ENCODE results near the gene GPR84. TPM values are rescaled to one million over a fixed set of nuclear protein-coding genes. Genes with fewer than 3 reads are reported as not detected.

Gene GPR84
- total and polyA plus RNA-seq, 9 of the 15 experiments (the other 6 are each of a cell fraction or from before 2014, with no cell fraction given): 0.07 to 0.18 (median 0.11) TPM; not detected in 5

DNA sequence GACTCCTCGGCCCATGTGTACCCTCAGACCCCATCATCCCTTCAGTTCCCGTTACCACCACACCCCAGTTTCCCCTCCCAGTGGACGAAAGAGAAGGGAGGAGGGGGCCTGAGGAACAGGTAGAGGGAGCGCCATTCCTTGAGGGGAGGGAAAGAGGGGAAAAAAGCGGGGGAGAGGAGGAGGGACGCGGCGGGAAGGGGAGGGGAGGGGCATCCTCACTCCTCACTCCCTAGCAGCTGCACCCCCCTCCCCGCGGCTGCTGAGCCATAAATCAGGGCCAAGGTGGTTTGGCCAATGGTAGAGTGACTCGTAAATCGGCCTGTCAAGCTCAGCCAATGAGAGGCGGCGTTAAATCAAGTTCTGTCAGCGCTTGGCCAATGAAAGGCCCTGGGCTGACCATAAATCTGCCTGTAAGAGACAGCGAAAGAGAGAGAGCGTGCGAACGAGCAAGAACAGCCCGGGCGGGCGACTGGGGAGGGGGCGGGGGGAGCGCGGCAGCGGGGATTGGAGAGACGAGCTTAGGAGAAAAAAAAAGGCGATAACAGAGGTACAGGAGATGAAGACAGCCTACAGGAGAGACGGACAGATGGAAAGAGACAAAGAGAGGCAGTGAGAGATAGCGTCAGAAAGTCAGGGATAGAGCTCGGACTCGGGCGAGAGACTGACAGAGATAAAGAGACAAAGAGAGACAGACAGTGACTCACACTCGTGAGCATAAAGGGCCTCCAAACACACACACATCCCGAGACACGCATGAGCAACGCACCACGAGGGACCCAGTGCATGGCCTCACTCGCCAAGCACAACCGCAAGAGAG lies 5.1 kb downstream of the GPR84 start (continued):
- TF ChIP-seq, protein P1, sequence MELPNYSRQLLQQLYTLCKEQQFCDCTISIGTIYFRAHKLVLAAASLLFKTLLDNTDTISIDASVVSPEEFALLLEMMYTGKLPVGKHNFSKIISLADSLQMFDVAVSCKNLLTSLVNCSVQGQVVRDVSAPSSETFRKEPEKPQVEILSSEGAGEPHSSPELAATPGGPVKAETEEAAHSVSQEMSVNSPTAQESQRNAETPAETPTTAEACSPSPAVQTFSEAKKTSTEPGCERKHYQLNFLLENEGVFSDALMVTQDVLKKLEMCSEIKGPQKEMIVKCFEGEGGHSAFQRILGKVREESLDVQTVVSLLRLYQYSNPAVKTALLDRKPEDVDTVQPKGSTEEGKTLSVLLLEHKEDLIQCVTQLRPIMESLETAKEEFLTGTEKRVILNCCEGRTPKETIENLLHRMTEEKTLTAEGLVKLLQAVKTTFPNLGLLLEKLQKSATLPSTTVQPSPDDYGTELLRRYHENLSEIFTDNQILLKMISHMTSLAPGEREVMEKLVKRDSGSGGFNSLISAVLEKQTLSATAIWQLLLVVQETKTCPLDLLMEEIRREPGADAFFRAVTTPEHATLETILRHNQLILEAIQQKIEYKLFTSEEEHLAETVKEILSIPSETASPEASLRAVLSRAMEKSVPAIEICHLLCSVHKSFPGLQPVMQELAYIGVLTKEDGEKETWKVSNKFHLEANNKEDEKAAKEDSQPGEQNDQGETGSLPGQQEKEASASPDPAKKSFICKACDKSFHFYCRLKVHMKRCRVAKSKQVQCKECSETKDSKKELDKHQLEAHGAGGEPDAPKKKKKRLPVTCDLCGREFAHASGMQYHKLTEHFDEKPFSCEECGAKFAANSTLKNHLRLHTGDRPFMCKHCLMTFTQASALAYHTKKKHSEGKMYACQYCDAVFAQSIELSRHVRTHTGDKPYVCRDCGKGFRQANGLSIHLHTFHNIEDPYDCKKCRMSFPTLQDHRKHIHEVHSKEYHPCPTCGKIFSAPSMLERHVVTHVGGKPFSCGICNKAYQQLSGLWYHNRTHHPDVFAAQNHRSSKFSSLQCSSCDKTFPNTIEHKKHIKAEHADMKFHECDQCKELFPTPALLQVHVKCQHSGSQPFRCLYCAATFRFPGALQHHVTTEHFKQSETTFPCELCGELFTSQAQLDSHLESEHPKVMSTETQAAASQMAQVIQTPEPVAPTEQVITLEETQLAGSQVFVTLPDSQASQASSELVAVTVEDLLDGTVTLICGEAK (IDR thresholded peaks at IDR 0.05): 0 out of 2 replicates have a peak, but pooled peaks have one; percentile 1
- TF ChIP-seq, protein P1 (CRISPR knock-in tag; IDR thresholded peaks at IDR 0.05): no peak
- no peak for TF ChIP-seq NONO (IDR thresholded peaks at IDR 0.05; ENCODE audit: low read depth in 2 of 2, low read length in 1 of 2)
- TF ChIP-seq, protein P2, sequence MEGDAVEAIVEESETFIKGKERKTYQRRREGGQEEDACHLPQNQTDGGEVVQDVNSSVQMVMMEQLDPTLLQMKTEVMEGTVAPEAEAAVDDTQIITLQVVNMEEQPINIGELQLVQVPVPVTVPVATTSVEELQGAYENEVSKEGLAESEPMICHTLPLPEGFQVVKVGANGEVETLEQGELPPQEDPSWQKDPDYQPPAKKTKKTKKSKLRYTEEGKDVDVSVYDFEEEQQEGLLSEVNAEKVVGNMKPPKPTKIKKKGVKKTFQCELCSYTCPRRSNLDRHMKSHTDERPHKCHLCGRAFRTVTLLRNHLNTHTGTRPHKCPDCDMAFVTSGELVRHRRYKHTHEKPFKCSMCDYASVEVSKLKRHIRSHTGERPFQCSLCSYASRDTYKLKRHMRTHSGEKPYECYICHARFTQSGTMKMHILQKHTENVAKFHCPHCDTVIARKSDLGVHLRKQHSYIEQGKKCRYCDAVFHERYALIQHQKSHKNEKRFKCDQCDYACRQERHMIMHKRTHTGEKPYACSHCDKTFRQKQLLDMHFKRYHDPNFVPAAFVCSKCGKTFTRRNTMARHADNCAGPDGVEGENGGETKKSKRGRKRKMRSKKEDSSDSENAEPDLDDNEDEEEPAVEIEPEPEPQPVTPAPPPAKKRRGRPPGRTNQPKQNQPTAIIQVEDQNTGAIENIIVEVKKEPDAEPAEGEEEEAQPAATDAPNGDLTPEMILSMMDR (IDR thresholded peaks at IDR 0.05 in 2 of 3, conservative IDR thresholded peaks at IDR 0.05 in 1 of 3; ENCODE audit: insufficient read depth in 2 of 3, low read depth in 1 of 3, low read length in 3 of 3): peak in 1 of 3 experiments; percentile 2; a peak in 1 of 6 replicates
- TF ChIP-seq U2AF2 (optimal IDR thresholded peaks at IDR 0.05; ENCODE audit: low read depth, low read length): no peak
- no peak; the same call in 1 of the 2 replicates for TF ChIP-seq CBFA2T2 (conservative IDR thresholded peaks at IDR 0.05)
- peak; percentile 96 for TF ChIP-seq SOX6 (IDR thresholded peaks at IDR 0.05)
- no peak for TF ChIP-seq THAP12 (CRISPR knock-in tag; IDR thresholded peaks at IDR 0.05)
- TF ChIP-seq, protein P3, sequence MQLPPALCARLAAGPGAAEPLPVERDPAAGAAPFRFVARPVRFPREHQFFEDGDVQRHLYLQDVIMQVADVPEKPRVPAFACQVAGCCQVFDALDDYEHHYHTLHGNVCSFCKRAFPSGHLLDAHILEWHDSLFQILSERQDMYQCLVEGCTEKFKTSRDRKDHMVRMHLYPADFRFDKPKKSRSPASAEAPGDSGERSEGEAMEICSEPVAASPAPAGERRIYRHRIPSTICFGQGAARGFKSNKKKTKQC (CRISPR knock-in tag; IDR thresholded peaks at IDR 0.05): no peak
- 0 out of 2 replicates have a peak, but pooled peaks have one; percentile 39 for TF ChIP-seq TARDBP (IDR thresholded peaks at IDR 0.05)
- TF ChIP-seq STAT5A (IDR thresholded peaks at IDR 0.05; ENCODE audit: borderline replicate concordance, low read length): peak; percentile 58; the same call in 1 of the 2 replicates
- TF ChIP-seq SMARCE1 (IDR thresholded peaks at IDR 0.05): peak; percentile 95

Data from K562 (cell line).